Stimulated activated CD4-positive, alpha-beta T cell treated with anti-CD3 and anti-CD28 coated beads, TNF-alpha, amount 100 ng/mL, for 1 hour (primary cell): ENCODE measurements around the gene FAR2.

Experiments
- DNase-seq, 3 donors: peaks; one replicate each; pipeline ENCODE4 v3.0.0-alpha.2; 2020; ENCODE audit warnings: low read depth in 3 of 3, low spot score in 1 of 3

FAR2 gene

GRCh38 chr12:29201746-29202145, 52.7 kb downstream of the FAR2 start:
- no peak for DNase-seq

DNA sequence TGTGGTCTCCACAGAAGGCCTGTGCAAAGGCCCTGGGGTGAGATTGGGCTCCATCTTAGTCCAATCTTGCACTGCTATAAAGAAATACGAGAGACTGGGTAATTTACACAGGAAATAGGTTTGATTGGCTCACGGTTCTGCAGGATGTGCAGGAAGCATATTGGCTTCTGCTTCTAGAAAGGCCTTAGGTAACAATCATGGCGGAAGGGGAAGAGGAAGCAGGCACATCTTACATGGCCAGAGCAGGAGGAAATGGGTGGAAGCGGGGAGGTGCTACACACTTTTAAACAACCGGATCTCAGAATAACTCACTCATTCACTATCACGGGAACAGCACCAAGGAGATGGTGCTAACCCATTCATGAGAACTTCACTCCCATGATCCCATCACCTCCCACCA, 55.4 kb downstream of the FAR2 start:
- no peak for DNase-seq

- no peak for DNase-seq
These were observed 58.0 kb downstream of the FAR2 start for GRCh38 chr12:29207120-29207519.

DNA sequence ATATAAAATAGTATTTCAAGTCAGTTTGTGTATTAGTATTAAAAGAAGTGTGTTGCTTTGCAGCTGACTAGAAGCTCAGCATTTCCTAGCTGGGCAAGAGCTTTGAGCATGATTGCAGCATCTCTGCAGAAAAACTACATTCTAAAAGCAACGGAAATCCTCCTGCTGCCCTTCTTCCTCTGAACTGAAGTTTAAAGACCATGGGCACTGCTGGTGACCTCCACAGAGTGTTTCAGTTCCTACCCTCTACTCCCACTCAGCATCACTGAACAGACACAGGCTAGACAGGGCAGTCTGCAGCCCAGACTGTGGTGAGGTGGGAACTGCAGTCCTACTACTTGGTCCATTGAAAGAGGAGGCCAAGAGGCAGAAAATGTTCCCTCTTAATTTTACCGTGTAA, 59.0 kb downstream of the FAR2 start:
- no peak for DNase-seq

DNA sequence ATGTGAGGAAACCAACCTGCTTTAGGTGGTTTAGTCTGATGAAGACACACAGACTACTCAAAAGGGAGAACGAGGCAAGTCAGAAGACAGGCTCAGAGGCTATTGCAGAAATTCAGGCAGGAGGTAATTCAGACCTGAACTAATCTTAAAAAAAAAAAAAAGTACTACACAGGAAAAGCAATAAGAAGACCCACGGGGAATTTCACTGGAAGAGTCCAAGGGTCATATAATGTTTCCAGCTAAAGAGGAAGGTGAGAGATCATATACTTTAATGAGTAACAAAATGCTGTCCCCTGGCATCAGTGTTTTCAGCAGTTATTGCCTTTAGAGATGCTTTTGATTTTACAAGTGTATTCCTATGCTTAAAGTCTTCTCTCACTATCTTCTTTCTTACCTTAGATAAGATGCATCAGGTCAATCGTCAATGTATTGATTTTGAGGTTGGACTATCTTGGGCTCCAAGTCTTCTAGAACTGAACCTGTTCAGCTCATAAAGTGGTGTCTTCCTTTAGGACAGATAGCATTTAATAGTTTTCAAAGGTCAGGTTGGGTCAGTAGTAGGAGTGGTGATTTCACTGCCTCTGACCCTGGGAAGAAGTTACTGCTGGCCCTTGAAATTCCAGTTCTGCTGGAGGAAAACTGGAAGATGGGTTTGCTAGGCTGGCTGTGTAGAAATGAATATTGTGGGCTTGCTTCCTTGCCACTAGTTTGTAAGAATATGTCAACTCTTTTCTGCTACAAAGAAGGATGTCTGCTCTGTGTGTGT, 60.0 kb downstream of the FAR2 start:
- no peak for DNase-seq

DNA sequence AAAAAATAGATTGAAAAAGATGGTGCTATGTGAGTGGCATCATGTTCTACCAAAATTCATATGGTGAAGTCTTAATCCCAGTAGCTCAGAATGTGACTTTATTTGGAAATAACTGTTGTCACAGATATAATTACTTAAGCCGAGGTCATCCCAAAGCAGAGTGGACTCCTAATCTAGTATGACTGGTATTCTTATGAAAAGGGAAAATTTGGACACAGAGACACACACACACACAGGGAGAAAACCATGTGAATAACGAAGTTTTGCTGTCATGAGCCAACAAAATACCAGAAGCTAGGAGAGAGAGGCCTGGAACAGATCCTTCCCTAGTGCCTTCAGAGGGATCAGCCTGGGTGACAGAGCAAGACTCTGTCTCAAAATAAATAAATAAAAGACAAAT, 62.6 kb downstream of the FAR2 start:
- DNase-seq = no peak

GRCh38 chr12:29212682-29213403, 63.8 kb downstream of the FAR2 start:
- DNase-seq = no peak

DNA sequence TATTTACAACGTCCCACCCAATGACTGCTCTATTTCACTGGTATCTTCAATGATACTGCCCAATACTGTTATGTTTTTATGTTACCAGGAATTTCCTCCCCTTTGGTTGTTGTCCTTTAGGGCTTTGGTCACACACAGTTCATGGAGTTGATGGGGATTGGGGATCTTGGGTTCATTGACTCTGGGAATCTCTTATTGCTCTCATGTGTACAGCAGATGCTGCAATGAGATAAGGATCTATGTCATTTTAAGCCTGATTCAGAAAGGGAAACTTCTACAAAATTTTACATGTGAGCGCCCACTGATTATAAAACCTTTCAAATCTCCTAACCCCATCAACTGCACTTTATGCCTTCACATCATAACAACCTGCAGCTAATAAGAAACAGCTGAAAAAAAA, 67.2 kb downstream of the FAR2 start:
- no peak for DNase-seq

DNA sequence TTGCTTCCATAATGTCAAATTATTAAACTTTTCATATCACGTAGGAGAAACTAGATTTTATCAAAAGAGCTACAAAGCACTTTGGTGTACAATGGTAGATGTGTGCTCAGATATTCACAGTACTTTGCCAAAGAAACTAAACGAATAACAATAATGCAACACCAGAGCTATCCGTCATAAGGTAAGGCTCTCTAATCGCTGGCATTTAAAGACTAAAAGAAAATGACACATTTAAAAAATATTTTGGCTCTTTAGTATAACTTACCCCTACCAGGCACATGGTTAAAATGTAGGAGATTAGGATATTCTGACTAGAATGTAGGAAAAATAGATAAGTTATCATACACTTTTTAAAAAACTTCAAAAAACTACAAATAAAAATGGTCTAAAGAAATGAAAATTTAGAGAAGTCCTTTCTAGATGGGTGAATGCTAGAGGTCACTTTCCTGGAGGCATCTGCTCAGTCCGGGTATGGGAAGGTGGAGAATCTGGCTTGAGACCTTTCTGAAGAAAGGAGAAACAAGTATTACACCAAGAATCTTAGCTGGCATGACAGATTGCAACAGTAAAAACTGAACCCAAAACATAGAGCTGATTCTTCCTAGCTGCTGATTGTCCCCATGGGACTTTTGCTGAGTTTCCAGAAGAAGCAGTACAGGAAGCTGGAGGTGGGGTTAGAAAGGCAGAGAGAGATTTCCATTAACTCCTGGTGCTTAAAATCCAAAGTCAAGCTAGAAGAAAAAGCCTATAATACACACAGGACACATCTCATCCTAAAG, 67.9 kb downstream of the FAR2 start:
- DNase-seq = no peak

DNA sequence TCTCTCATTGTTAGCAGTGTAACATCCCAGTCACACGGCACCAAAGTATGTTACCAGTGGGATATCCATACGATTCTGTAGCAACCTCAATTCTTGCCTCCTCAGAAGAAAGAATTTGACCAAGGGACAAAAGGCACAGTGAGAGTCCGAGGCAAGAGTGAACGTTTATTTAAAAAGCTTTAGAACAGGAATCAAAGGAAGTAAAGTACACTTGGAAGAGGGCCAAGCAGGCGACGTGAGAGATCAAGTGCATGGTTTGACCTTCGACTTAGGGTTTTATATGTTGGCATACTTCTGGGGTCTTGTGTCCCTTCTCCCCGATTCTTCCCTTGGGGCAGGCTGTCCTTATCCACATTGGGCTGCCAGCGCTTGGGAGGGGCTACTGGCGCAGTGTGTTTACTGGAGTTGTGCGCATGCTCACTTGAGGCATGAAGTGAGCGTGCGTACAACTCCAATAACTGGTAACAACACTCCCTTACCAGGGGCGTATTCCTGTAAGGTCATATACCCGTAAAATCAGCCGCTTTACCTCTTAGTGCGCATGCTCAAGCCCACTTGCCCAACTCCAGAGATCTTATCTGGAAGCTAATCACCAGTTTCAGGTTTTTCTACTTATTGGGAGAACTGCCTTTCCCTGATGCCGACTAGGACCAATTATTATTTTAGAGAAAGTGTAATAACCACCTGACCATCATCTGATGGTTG, 71.7 kb downstream of the FAR2 start:
- no peak for DNase-seq

- DNase-seq = no peak
These were observed 73.1 kb downstream of the FAR2 start for GRCh38 chr12:29222200-29222599.

DNA sequence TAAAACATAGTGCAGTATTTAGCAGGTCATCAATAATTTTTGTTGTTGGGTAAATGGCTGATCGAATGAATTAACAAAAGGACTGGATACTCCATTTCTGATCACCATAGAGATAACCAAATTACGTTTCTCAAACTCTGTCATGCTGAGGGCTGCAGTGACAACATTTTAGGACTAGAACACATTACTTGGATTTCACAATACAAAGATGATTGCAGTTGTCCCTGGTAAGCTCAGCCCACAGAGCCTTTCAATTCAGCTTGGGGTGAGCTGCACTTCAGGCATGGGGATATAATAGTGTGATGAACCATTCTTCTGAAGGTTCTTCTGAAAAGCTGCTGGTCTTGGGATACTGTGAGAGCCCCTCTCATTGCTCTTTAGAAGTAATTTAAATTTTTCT, 74.3 kb downstream of the FAR2 start:
- no peak for DNase-seq

GRCh38 chr12:29223956-29224543, 75.0 kb downstream of the FAR2 start:
- no peak for DNase-seq

DNA sequence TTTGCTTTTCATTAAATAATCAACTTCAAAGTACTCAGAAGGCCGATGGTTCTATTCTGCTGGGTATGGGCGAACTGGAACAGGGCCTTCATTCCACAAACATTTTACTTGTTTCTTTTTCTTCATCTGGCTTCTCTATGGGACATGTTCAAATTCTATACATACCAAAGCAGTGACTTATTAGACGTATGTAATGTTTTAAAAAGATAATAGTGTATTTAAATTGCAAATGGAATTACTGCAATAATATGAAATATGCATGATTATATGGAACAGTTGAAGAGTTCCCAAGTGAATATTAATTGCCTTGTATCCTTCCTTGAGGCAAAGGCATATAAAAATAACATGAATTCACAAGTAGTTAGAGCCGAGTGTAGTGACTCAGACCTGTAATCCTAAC, 75.5 kb downstream of the FAR2 start:
- no peak for DNase-seq

GRCh38 chr12:29225834-29226233, 76.8 kb downstream of the FAR2 start:
- DNase-seq = no peak

- no peak for DNase-seq
These were observed 77.5 kb downstream of the FAR2 start for GRCh38 chr12:29226616-29227015.

DNA sequence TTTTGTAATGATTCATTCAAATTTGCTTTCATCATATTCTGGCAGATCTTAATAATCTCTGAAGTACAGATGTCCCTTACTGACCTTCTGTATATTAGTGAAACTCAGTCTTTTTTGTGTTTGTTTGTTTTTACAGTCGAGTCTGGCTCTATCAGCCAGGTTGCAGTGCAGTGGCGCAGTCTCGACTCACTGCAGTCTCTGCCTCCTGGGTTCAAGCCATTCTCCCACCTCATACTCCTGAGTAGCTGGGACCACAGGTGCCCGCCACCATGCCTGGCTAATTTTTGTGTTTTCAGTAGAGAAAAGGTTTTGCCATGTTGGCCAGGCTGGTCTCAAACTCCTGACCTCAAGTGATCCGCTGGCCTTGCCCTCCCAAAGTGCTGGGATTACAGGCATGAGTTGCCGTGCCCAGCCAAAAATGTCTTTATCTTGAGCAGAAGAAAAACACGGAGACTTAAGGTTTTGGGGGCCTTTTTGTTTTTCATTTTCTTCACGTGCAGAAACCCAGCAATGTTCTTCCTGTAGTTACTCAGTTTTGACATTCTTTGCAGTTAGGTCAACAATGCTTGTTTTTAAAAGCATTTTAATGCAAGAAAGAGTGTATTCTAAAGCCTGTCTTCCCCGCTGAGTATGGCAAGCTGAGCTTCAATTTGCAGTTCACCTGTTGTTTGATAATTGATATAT, 79.5 kb downstream of the FAR2 start:
- no peak for DNase-seq

DNA sequence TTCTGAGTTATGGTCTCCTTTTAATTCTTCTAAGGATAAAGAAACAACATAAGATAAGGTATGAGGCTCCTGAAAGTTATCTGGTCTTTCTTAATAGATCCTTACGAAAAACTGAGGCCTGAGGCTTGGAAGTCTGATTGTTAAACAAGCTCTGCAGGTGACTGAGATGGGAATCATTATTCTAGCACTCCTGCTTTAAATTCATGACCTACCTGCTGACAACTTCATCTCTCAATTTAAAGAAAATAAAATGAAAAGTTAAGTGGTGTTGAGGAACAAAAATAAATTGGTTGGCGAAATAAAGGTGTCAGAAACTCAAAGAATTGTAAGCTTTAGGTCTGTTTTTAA, 80.1 kb downstream of the FAR2 start:
- no peak for DNase-seq

DNA sequence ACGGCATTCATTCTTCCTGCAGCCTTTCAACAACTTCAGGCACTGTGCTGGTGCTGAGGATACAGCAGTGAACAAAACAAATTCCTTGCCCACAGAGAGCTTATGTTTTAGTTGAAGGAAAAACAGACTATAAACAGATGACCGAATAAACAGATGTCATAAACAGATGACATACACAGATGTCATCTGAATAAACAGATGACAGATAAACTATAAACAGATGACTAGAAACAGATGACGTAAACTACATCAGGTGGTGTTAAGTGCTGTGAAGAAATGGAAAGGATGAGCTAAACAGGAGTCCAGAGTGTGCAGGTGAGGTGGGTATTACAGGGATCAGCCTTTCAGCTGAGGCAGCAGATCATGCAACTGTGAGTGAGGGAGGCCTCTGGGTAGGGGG, 80.9 kb downstream of the FAR2 start:
- DNase-seq = no peak

- no peak for DNase-seq
These were observed 81.9 kb downstream of the FAR2 start for GRCh38 chr12:29230800-29231560.
